ENCODE measurements around the gene PCDHGA2. TPM values are rescaled to one million over a fixed set of nuclear protein-coding genes. Genes with fewer than 3 reads are reported as not detected.

The PCDHGA2 gene
- total RNA-seq (2022) (not detected in 2 replicates), Bru-seq, nascent RNA (percentile 14 among the genes with signal in this experiment), BruChase-seq, experiment 1, labeled RNA remaining after a 6-hour chase (percentile 21 among the genes with signal in this experiment), BruChase-seq, experiment 2, labeled RNA remaining after a 2-hour chase (percentile 23 among the genes with signal in this experiment)
- long read RNA-seq, result 0 reads

DNA sequence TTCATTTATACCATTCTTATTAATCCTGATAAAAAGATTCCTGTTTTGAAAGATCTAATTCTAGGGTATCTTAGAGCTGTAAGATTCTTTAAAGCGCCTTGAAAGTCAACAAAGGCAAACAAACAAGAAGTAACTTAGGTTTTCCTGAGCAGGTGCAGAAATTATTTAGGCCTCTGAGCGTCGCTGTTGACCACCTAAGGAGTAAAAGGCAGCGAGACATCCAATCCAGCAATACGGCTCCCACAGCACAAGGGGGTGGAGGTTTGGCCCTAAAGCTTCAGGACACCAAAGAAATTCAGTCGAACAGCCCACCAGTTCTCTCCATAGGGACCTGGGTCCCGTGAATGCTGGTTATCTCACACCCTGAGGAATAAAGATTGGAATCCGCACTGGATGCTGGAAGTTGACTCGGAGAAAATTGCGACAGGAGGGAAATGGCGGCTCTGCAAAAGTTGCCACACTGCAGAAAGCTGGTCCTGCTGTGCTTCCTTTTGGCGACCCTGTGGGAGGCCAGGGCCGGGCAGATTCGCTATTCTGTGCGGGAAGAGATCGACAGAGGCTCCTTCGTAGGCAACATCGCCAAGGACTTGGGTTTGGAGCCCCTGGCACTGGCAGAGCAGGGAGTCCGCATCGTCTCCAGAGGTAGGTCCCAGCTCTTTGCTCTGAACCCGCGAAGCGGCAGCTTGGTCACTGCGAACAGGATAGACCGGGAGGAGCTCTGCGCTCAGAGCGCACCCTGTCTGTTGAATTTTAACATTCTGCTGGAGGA, at the start of gene PCDHGA2:
Gene PCDHGA2 (plus strand): TSS at position 223 of the 769 bp plus-strand sequence.
- H3K36me3 Mint-ChIP-seq (ENCODE audit: insufficient read depth, unreplicated experiment), result no peaks in the 10 kb centered on the region
- H3K9me3 Mint-ChIP-seq (ENCODE audit: low read depth, unreplicated experiment), result peaks cover 23% of the 10 kb centered on the region
- H3K27me3 Mint-ChIP-seq (ENCODE audit: unreplicated experiment), result no peaks in the 10 kb centered on the region
- no peak within 1 kb of the TSS for H3K4me3 Mint-ChIP-seq (ENCODE audit: low read depth, unreplicated experiment)
- no TSS peak for BruUV-seq (replicated peaks)
- intact Hi-C loops (cut with micrococcal nuclease; ENCODE audit: unreplicated experiment), result no loop called here
- TF ChIP-seq, protein P1, sequence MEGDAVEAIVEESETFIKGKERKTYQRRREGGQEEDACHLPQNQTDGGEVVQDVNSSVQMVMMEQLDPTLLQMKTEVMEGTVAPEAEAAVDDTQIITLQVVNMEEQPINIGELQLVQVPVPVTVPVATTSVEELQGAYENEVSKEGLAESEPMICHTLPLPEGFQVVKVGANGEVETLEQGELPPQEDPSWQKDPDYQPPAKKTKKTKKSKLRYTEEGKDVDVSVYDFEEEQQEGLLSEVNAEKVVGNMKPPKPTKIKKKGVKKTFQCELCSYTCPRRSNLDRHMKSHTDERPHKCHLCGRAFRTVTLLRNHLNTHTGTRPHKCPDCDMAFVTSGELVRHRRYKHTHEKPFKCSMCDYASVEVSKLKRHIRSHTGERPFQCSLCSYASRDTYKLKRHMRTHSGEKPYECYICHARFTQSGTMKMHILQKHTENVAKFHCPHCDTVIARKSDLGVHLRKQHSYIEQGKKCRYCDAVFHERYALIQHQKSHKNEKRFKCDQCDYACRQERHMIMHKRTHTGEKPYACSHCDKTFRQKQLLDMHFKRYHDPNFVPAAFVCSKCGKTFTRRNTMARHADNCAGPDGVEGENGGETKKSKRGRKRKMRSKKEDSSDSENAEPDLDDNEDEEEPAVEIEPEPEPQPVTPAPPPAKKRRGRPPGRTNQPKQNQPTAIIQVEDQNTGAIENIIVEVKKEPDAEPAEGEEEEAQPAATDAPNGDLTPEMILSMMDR (IDR thresholded peaks at IDR 0.05; ENCODE audit: unreplicated experiment), result no peak
- H3K27ac Mint-ChIP-seq (ENCODE audit: unreplicated experiment), result no peak within 1 kb of the TSS
- CTCF ChIA-PET, result interaction anchor here (0.6 kb wide), 1 partner anchor 10 kb away, joined by 3 read pairs; no protein-coding TSS in a partner anchor
- H3K4me1 Mint-ChIP-seq (ENCODE audit: low read depth, unreplicated experiment), result no peaks in the 10 kb centered on the region
- DNase-seq, result no peak

DNA sequence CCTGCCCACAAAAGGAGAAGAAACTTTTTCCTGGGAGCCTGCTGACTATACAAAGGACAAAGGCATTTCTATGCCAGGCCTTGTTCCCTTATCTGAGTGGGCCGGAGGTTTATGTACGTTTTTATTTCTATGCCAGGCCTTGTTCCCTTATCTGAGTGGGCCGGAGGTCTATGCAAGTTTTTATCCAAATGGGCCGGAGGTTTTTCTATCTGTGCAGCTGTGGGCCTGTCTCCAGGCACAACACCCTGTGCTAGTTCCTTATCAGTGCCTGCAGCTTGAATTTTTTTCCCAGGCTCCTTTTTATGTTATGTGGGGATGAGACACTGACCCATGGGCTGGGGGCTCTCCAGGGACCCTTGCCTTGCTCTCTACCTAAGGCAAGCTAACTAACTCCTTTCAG, 40.2 kb upstream of the PCDHGA2 start:
- Mint-ChIP-seq H3K27ac (ENCODE audit: unreplicated experiment) (no peak overlapping the region), H3K27me3 (ENCODE audit: unreplicated experiment) (no peaks in the 10 kb centered on the region), H3K9me3 (ENCODE audit: low read depth, unreplicated experiment) (peaks cover 23% of the 10 kb centered on the region), H3K36me3 (ENCODE audit: insufficient read depth, unreplicated experiment) (no peaks in the 10 kb centered on the region), H3K4me1 (ENCODE audit: low read depth, unreplicated experiment) (no peaks in the 10 kb centered on the region), H3K4me3 (ENCODE audit: low read depth, unreplicated experiment) (no peak overlapping the region)
- intact Hi-C loops (cut with micrococcal nuclease; ENCODE audit: unreplicated experiment), result no loop called here
- CTCF ChIA-PET, result interaction anchor here (0.6 kb wide), 1 partner anchor 149 kb away, joined by 3 read pairs; no protein-coding TSS in a partner anchor
- TF ChIP-seq, protein P1 (IDR thresholded peaks at IDR 0.05; ENCODE audit: unreplicated experiment), result no peak
- no peak for DNase-seq
- BruUV-seq (replicated peaks), result no TSS peak

DNA sequence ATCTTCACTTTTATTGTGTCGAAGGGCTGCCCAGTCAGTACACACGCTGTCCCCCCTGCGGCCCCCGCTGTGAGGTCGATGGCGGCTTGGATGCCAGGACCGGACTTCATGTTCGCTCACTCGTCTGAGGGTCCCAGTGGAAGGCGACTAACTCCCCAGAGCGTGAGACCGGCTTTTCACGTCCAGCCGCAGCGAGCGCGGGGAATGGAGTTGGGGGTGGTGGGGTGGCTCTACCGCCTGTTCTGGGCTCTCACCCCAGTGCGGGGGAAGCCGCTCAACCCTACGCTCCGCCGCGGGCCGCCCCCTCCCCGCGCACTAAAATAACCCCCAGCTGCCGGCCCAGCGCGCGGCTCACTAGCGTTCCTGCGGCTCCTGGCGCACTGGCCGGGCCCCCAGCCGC, 34.8 kb upstream of the PCDHGA2 start, which contains the start of gene SLC25A2:
Gene SLC25A2 (minus strand): TSS at position 294 of the 400 bp plus-strand sequence. CDS start 184 bp downstream, at position 110.
- TF ChIP-seq, protein P1 (IDR thresholded peaks at IDR 0.05; ENCODE audit: unreplicated experiment), result no peak
- intact Hi-C loops (cut with micrococcal nuclease; ENCODE audit: unreplicated experiment), result no loop called here
- CTCF ChIA-PET, result no interaction called here
- Mint-ChIP-seq H3K4me3 (ENCODE audit: low read depth, unreplicated experiment) (no peak within 1 kb of the TSS), H3K4me1 (ENCODE audit: low read depth, unreplicated experiment) (no peaks in the 10 kb centered on the region), H3K27me3 (ENCODE audit: unreplicated experiment) (no peaks in the 10 kb centered on the region), H3K36me3 (ENCODE audit: insufficient read depth, unreplicated experiment) (no peaks in the 10 kb centered on the region), H3K27ac (ENCODE audit: unreplicated experiment) (no peak within 1 kb of the TSS), H3K9me3 (ENCODE audit: low read depth, unreplicated experiment) (peaks cover 14% of the 10 kb centered on the region)
- no TSS peak for BruUV-seq (replicated peaks)
- DNase-seq, result no peak

DNA sequence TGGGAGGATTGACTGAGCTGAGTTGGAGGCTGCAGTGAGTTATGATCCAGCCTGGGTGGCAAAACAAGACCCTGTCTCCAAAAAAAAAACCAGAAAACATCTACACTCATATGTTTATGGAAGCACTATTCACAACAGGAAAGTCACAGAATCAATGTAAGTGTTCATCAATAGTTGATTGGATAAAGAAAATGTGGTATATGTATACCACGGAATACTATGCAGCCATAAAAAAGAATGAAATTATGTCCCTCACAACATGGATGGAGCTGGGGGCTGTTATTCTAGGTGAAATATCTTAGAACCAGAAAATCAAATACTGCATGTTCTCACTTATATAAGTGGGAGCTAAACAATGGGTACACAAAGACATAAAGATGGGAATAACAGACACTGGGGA, 31.9 kb upstream of the PCDHGA2 start:
- Mint-ChIP-seq H3K27me3 (ENCODE audit: unreplicated experiment) (no peaks in the 10 kb centered on the region), H3K9me3 (ENCODE audit: low read depth, unreplicated experiment) (peaks cover 13% of the 10 kb centered on the region), H3K36me3 (ENCODE audit: insufficient read depth, unreplicated experiment) (no peaks in the 10 kb centered on the region), H3K4me3 (ENCODE audit: low read depth, unreplicated experiment) (no peak overlapping the region), H3K4me1 (ENCODE audit: low read depth, unreplicated experiment) (no peaks in the 10 kb centered on the region), H3K27ac (ENCODE audit: unreplicated experiment) (no peak overlapping the region)
- TF ChIP-seq, protein P1 (IDR thresholded peaks at IDR 0.05; ENCODE audit: unreplicated experiment), result no peak
- intact Hi-C loops (cut with micrococcal nuclease; ENCODE audit: unreplicated experiment), result no loop called here
- CTCF ChIA-PET, result interaction anchor here (0.6 kb wide), 1 partner anchor 18 kb away, joined by 3 read pairs; no protein-coding TSS in a partner anchor
- no TSS peak for BruUV-seq (replicated peaks)
- DNase-seq, result no peak
